ENCODE measurements around the gene ELAVL1. TPM values are rescaled to one million over a fixed set of nuclear protein-coding genes. Genes with fewer than 3 reads are reported as not detected.

ELAVL1 gene
- polyA plus RNA-seq, 1 of the 3 experiments (the other 2 are of a cell fraction): 49.6 TPM

- TF ChIP-seq NFIC (IDR thresholded peaks at IDR 0.05; ENCODE audit: borderline replicate concordance) (no peak), MEF2A (IDR thresholded peaks at IDR 0.05; ENCODE audit: borderline replicate concordance, low read depth) (no peak), RFX5 (IDR thresholded peaks at IDR 0.05; ENCODE audit: low read length) (no peak), SIN3A (IDR thresholded peaks at IDR 0.05; ENCODE audit: borderline replicate concordance, low read depth, low read length) (no peak), TCF12 (IDR thresholded peaks at IDR 0.05) (no peak), IRF3 (IDR thresholded peaks at IDR 0.05; ENCODE audit: low read depth, low read length) (no peak), GABPA (IDR thresholded peaks at IDR 0.05; ENCODE audit: low read depth) (no peak), JUND (IDR thresholded peaks at IDR 0.05) (no peak), TEAD4 (IDR thresholded peaks at IDR 0.05; ENCODE audit: borderline replicate concordance, insufficient read depth) (no peak), FOSL2 (IDR thresholded peaks at IDR 0.05; ENCODE audit: borderline replicate concordance, low read depth) (no peak), NRF1 (IDR thresholded peaks at IDR 0.05; ENCODE audit: low read depth, low read length) (no peak), RAD21 (IDR thresholded peaks at IDR 0.05; ENCODE audit: low read length) (no peak), ZBTB33 (IDR thresholded peaks at IDR 0.05; ENCODE audit: borderline replicate concordance, low read depth) (no peak), MXI1 (IDR thresholded peaks at IDR 0.05; ENCODE audit: low read depth, low read length) (no peak), GATA2 (CRISPR knock-in tag; IDR thresholded peaks at IDR 0.05) (no peak)
- TF ChIP-seq, protein P1, sequence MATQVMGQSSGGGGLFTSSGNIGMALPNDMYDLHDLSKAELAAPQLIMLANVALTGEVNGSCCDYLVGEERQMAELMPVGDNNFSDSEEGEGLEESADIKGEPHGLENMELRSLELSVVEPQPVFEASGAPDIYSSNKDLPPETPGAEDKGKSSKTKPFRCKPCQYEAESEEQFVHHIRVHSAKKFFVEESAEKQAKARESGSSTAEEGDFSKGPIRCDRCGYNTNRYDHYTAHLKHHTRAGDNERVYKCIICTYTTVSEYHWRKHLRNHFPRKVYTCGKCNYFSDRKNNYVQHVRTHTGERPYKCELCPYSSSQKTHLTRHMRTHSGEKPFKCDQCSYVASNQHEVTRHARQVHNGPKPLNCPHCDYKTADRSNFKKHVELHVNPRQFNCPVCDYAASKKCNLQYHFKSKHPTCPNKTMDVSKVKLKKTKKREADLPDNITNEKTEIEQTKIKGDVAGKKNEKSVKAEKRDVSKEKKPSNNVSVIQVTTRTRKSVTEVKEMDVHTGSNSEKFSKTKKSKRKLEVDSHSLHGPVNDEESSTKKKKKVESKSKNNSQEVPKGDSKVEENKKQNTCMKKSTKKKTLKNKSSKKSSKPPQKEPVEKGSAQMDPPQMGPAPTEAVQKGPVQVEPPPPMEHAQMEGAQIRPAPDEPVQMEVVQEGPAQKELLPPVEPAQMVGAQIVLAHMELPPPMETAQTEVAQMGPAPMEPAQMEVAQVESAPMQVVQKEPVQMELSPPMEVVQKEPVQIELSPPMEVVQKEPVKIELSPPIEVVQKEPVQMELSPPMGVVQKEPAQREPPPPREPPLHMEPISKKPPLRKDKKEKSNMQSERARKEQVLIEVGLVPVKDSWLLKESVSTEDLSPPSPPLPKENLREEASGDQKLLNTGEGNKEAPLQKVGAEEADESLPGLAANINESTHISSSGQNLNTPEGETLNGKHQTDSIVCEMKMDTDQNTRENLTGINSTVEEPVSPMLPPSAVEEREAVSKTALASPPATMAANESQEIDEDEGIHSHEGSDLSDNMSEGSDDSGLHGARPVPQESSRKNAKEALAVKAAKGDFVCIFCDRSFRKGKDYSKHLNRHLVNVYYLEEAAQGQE (IDR thresholded peaks at IDR 0.05; ENCODE audit: low read depth, low read length): no peak
- H3K36me3 ChIP-seq (replicated peaks in 1 of 2; ENCODE audit: control insufficient read depth in 1 of 2, insufficient read depth in 2 of 2, low read length in 1 of 2): peaks cover 47% of the 10 kb centered on the region in 2 experiments
- H3K27me3 ChIP-seq (ENCODE audit: insufficient read depth): no peaks in the 10 kb centered on the region
- no peaks in the 10 kb centered on the region for H3K9me2 ChIP-seq
- H3K9me3 ChIP-seq: no peaks in the 10 kb centered on the region
- peaks cover 14% of the 10 kb centered on the region for H3F3A ChIP-seq (replicated peaks; ENCODE audit: insufficient read depth)
- 92% methylated on average over 16 of the region's 21 CpGs for WGBS (ENCODE audit: low lambda C conversion rate)
- H3K4me3 ChIP-seq (ENCODE audit: low read depth in 2 of 2, low read length in 1 of 2): no peak overlapping the region
- no peak overlapping the region for H3K4me2 ChIP-seq
- ChIA-PET POLR2A (no interaction called here), CTCF (no interaction called here)
- H2AFZ ChIP-seq (ENCODE audit: low read depth): no peak overlapping the region
- DNase-seq: no peak
- 0 out of 2 replicates have a peak, but pooled peaks cover 10% of the 10 kb centered on the region for H3K79me2 ChIP-seq (ENCODE audit: insufficient read depth)
- no peaks in the 10 kb centered on the region for H4K20me1 ChIP-seq (ENCODE audit: insufficient read depth)
- H3K4me1 ChIP-seq (ENCODE audit: control insufficient read depth in 1 of 2, insufficient read depth in 2 of 2, low read depth in 1 of 2, low read length in 1 of 2): peaks cover 0 to 9% of the 10 kb centered on the region in 2 experiments; a peak in 2 of 4 replicates
- H3K9ac ChIP-seq: no peak overlapping the region
- H3K27ac ChIP-seq (ENCODE audit: low read depth in 2 of 2, low read length in 1 of 2): no peak overlapping the region
Measured at GRCh38 chr19:7934766-7935165, 70.7 kb downstream of the ELAVL1 start.

Measured in SK-N-SH (cell line).